DND-41 (cell line): ENCODE results near the gene NEMP2.

ENCODE experiments used
- EZH2 ChIP-seq: IDR thresholded peaks from 3 replicates; pipeline ENCODE4 v1.6.1; 2012; ENCODE audit warnings: borderline replicate concordance, low read depth, mild to moderate bottlenecking, moderate library complexity, low read length, inconsistent platforms; ENCODE audit not compliant: severe bottlenecking
- TF ChIP-seq, protein P1 (sequence below): IDR thresholded peaks from 2 replicates; pipeline ENCODE4 v1.5.1; 2012; ENCODE audit warnings: borderline replicate concordance, low read length, moderate library complexity, mild to moderate bottlenecking; ENCODE audit not compliant: poor library complexity, severe bottlenecking; ENCODE audit errors: extremely low read depth

DNA sequence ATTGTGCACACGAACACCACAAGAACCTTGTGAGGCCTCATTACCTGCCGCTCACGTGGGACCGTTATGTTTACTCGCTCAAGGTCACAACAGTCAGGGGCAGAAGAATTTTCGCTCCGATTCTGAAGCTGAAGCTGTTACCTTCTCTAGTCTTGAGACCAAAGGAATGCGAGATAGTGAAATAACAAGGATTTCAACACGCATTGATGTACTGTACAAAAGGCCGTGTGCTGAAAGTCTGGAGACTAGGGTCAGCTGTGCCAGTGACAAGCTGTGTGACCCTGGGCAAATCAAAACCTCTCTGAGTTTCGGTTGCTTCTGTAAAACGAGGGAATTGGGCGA lies 583 bp downstream of the NEMP2 start:
- TF ChIP-seq EZH2, result no peak
- TF ChIP-seq, protein P1, sequence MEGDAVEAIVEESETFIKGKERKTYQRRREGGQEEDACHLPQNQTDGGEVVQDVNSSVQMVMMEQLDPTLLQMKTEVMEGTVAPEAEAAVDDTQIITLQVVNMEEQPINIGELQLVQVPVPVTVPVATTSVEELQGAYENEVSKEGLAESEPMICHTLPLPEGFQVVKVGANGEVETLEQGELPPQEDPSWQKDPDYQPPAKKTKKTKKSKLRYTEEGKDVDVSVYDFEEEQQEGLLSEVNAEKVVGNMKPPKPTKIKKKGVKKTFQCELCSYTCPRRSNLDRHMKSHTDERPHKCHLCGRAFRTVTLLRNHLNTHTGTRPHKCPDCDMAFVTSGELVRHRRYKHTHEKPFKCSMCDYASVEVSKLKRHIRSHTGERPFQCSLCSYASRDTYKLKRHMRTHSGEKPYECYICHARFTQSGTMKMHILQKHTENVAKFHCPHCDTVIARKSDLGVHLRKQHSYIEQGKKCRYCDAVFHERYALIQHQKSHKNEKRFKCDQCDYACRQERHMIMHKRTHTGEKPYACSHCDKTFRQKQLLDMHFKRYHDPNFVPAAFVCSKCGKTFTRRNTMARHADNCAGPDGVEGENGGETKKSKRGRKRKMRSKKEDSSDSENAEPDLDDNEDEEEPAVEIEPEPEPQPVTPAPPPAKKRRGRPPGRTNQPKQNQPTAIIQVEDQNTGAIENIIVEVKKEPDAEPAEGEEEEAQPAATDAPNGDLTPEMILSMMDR, result peak; percentile 1
